ENCODE data around the gene HRH4.
A peak's percentile ranks its signal among the peaks of the same experiment; 100 is the strongest.

The HRH4 gene

GRCh38 chr18:24460388-24460787 lies at the start of gene HRH4:
Gene HRH4, plus strand, starts transcription at chr18:24460637. Its CDS starts 92 bp downstream, at chr18:24460729.
- H3K4me3 ChIP-seq (ENCODE audit: low read depth, low read length), result no peak within 1 kb of the TSS
- TF ChIP-seq CTCF (IDR thresholded peaks at IDR 0.05; ENCODE audit: borderline replicate concordance, insufficient read depth, low read depth, low read length), result no peak

GRCh38 chr18:24413148-24413547 lies 47.3 kb upstream of the HRH4 start:
- no peak overlapping the region for H3K4me3 ChIP-seq (ENCODE audit: low read depth, low read length)
- TF ChIP-seq CTCF (IDR thresholded peaks at IDR 0.05; ENCODE audit: borderline replicate concordance, insufficient read depth, low read depth, low read length), result no peak

GRCh38 chr18:24414349-24415003 lies 46.0 kb upstream of the HRH4 start:
- no peak overlapping the region for H3K4me3 ChIP-seq (ENCODE audit: low read depth, low read length)
- TF ChIP-seq CTCF (IDR thresholded peaks at IDR 0.05; ENCODE audit: borderline replicate concordance, insufficient read depth, low read depth, low read length), result no peak

- no peak for TF ChIP-seq CTCF (IDR thresholded peaks at IDR 0.05; ENCODE audit: borderline replicate concordance, insufficient read depth, low read depth, low read length)
- H3K4me3 ChIP-seq (ENCODE audit: low read depth, low read length), result no peak overlapping the region
Measured at GRCh38 chr18:24417480-24417879, 43.0 kb upstream of the HRH4 start.

- no peak for TF ChIP-seq CTCF (IDR thresholded peaks at IDR 0.05; ENCODE audit: borderline replicate concordance, insufficient read depth, low read depth, low read length)
- no peak overlapping the region for H3K4me3 ChIP-seq (ENCODE audit: low read depth, low read length)
Measured at GRCh38 chr18:24420551-24420950, 39.9 kb upstream of the HRH4 start.

GRCh38 chr18:24421831-24422230 lies 38.6 kb upstream of the HRH4 start:
- TF ChIP-seq CTCF (IDR thresholded peaks at IDR 0.05; ENCODE audit: borderline replicate concordance, insufficient read depth, low read depth, low read length), result no peak
- no peak overlapping the region for H3K4me3 ChIP-seq (ENCODE audit: low read depth, low read length)

- H3K4me3 ChIP-seq (ENCODE audit: low read depth, low read length), result peak overlapping the region; percentile 63
- no peak for TF ChIP-seq CTCF (IDR thresholded peaks at IDR 0.05; ENCODE audit: borderline replicate concordance, insufficient read depth, low read depth, low read length)
Measured at GRCh38 chr18:24426073-24426397, 34.4 kb upstream of the HRH4 start.
